CD4-positive, alpha-beta T cell (primary cell): ENCODE data around the gene WNK2. TPM values are rescaled to one million over a fixed set of nuclear protein-coding genes. Genes with fewer than 3 reads are reported as not detected.

Experiments used
- ATAC-seq: fragments of 200-7000 bp; cut with Tn5 transposase; one replicate; pipeline ENCODE4 v1.10.0; 2022; ENCODE audit warnings: mild to moderate bottlenecking; ENCODE audit not compliant: poor library complexity
- CTCF ChIA-PET: fragments of 350-600 bp; sonication (Branson Sonifier 250); formaldehyde crosslinking; loops from one replicate; lab custom pipeline; 2021; ENCODE audit warnings: antibody characterized with exemption, inconsistent platforms; lab: Charles Lee
- POLR2A ChIA-PET: fragments of 350-600 bp; sonication (Branson Sonifier 250); formaldehyde crosslinking; loops from one replicate; lab custom pipeline; 2021; ENCODE audit warnings: antibody characterized with exemption, inconsistent platforms; lab: Charles Lee
- DNase-seq, 14 experiments: peaks; one replicate each; pipeline ENCODE4 v3.0.0-alpha.2; 2013 to 2020; ENCODE audit warnings: mixed read lengths in 2 of 14
- H3K27ac ChIP-seq, 2 donors: one replicate each; pipeline versions ENCODE4 v1.5.1 to v1.7.0; 2013; ENCODE audit warnings: low read length in 2 of 2, low read depth in 1 of 2, mild to moderate bottlenecking in 1 of 2
- H3K27me3 ChIP-seq, 2 experiments: 1 replicate in 1 of 2; 2 replicates in 1 of 2; pipeline versions ENCODE4 v1.6.1 to v1.7.0; 2013; ENCODE audit warnings: low read length in 2 of 2, control low read depth in 1 of 2, mild to moderate bottlenecking in 1 of 2, moderate library complexity in 1 of 2; ENCODE audit not compliant: insufficient read depth in 2 of 2, control insufficient read depth in 1 of 2
- H3K36me3 ChIP-seq: one replicate; pipeline ENCODE4 v1.6.1; 2013; ENCODE audit warnings: low read length, control low read depth; ENCODE audit not compliant: insufficient read depth
- H3K4me1 ChIP-seq: one replicate; pipeline ENCODE4 v1.6.1; 2013; ENCODE audit warnings: low read length, control low read depth; ENCODE audit not compliant: insufficient read depth
- H3K4me3 ChIP-seq: one replicate; pipeline ENCODE4 v1.5.1; 2013; ENCODE audit warnings: mild to moderate bottlenecking, low read length, moderate library complexity
- H3K9me3 ChIP-seq, 2 experiments: 1 replicate in 1 of 2; 2 replicates in 1 of 2; pipeline versions ENCODE4 v1.6.1 to v1.7.0; 2013; ENCODE audit warnings: low read length in 2 of 2, mild to moderate bottlenecking in 2 of 2, control low read depth in 1 of 2, moderate library complexity in 1 of 2; ENCODE audit not compliant: control insufficient read depth in 1 of 2, insufficient read depth in 1 of 2
- H3K27ac Mint-ChIP-seq: one replicate; pipeline ENCODE4 v1.8.0; 2020; ENCODE audit warnings: mixed read lengths
- H3K27me3 Mint-ChIP-seq: one replicate; pipeline ENCODE4 v1.8.0; 2021; ENCODE audit warnings: mixed read lengths
- H3K36me3 Mint-ChIP-seq: one replicate; pipeline ENCODE4 v1.8.0; 2021; ENCODE audit warnings: low read depth, mixed read lengths
- H3K4me1 Mint-ChIP-seq: one replicate; pipeline ENCODE4 v1.8.0; 2021; ENCODE audit warnings: low read depth, mixed read lengths
- H3K4me3 Mint-ChIP-seq: one replicate; pipeline ENCODE4 v1.8.0; 2020; ENCODE audit warnings: mild to moderate bottlenecking, mixed read lengths
- H3K9me3 Mint-ChIP-seq: one replicate; pipeline ENCODE4 v1.8.0; 2020; ENCODE audit warnings: mixed read lengths
- CTCF ChIP-seq: fragments of 200-600 bp; IDR thresholded peaks from one replicate; pipeline ENCODE4 v1.8.0; 2022; ENCODE audit warnings: antibody characterized with exemption, mild to moderate bottlenecking
- intact Hi-C, 2 experiments: fragments of 100-400 bp; cut with DNase I in 1 of 2; cut with micrococcal nuclease in 1 of 2; formaldehyde crosslinking; loops; one replicate each; pipeline versions ENCODE4 v1.15.1 to v1.9.0; 2023 to 2025; cut with DNase I, micrococcal nuclease
- total RNA-seq, 174 experiments: library from RNA in 2 of 174; stranded (reverse) in 2 of 174; gene quantifications; one replicate each; pipeline ENCODE4 v1.2.3 and lab custom pipeline; 2021 to 2026

WNK2 gene
- total RNA-seq, 2 experiments from 2014 or later, result 0.19 to 0.22 TPM

GRCh38 chr9:93270976-93271375 is 87.0 kb downstream of the WNK2 start:
- Histone ChIP-seq H3K27me3 (no peaks in the 10 kb centered on the region), H3K4me3 (no peak overlapping the region), H3K4me1 (peaks cover 21% of the 10 kb centered on the region), H3K27ac (no peak overlapping the region), H3K9me3 (peaks cover 0 to 5% of the 10 kb centered on the region in 2 experiments), H3K36me3 (no peaks in the 10 kb centered on the region)
- no peak for ATAC-seq
- Mint-ChIP-seq H3K27ac (no peak overlapping the region), H3K4me1 (peaks cover 30% of the 10 kb centered on the region), H3K36me3 (no peaks in the 10 kb centered on the region), H3K27me3 (peaks cover 5% of the 10 kb centered on the region), H3K4me3 (no peak overlapping the region), H3K9me3 (peaks cover 2% of the 10 kb centered on the region)
- ChIA-PET CTCF (interaction anchor here (0.7 kb wide), 1 partner anchor 38 kb away, joined by 5 read pairs; no protein-coding TSS in a partner anchor), POLR2A (no interaction called here)
- TF ChIP-seq CTCF, result no peak
- no peak for DNase-seq
- intact Hi-C loops, result no loop called here

- Mint-ChIP-seq H3K27me3 (peaks cover 10% of the 10 kb centered on the region), H3K36me3 (no peaks in the 10 kb centered on the region), H3K4me1 (no peaks in the 10 kb centered on the region), H3K4me3 (no peak overlapping the region), H3K27ac (no peak overlapping the region), H3K9me3 (peaks cover 2% of the 10 kb centered on the region)
- H3K4me3 ChIP-seq, result no peak overlapping the region
- ChIA-PET CTCF (no interaction called here), POLR2A (no interaction called here)
- intact Hi-C loops, result no loop called here
- no peaks in the 10 kb centered on the region for H3K27me3 ChIP-seq
- DNase-seq, result peak in 1 of 14 experiments; percentile 7
- no peak for TF ChIP-seq CTCF
- peaks cover 0 to 5% of the 10 kb centered on the region in 2 experiments for H3K9me3 ChIP-seq
- H3K36me3 ChIP-seq, result no peaks in the 10 kb centered on the region
- H3K4me1 ChIP-seq, result no peaks in the 10 kb centered on the region
- ATAC-seq, result no peak
- no peak overlapping the region for H3K27ac ChIP-seq
These were observed 93.0 kb downstream of the WNK2 start for GRCh38 chr9:93276973-93277372.

- CTCF ChIA-PET, result no interaction called here
- Histone ChIP-seq H3K27ac (no peak overlapping the region), H3K4me3 (no peak overlapping the region), H3K4me1 (no peaks in the 10 kb centered on the region), H3K36me3 (no peaks in the 10 kb centered on the region), H3K9me3 (peaks cover 0 to 3% of the 10 kb centered on the region in 2 experiments), H3K27me3 (no peaks in the 10 kb centered on the region)
- Mint-ChIP-seq H3K4me1 (no peaks in the 10 kb centered on the region), H3K36me3 (no peaks in the 10 kb centered on the region), H3K4me3 (no peak overlapping the region), H3K9me3 (peaks cover 2% of the 10 kb centered on the region), H3K27ac (no peak overlapping the region), H3K27me3 (peaks cover 10% of the 10 kb centered on the region)
- ATAC-seq (no peak), DNase-seq (no peak)
- POLR2A ChIA-PET, result no interaction called here
- no peak for TF ChIP-seq CTCF
- intact Hi-C loops, result no loop called here
These were observed 94.2 kb downstream of the WNK2 start for GRCh38 chr9:93278144-93278543.
